ENCODE data around the gene RANBP1. TPM values are rescaled to one million over a fixed set of nuclear protein-coding genes. Genes with fewer than 3 reads are reported as not detected.

Gene RANBP1
- total RNA-seq, 2 donors from 2014 or later, result 71.2 to 266 TPM

DNA sequence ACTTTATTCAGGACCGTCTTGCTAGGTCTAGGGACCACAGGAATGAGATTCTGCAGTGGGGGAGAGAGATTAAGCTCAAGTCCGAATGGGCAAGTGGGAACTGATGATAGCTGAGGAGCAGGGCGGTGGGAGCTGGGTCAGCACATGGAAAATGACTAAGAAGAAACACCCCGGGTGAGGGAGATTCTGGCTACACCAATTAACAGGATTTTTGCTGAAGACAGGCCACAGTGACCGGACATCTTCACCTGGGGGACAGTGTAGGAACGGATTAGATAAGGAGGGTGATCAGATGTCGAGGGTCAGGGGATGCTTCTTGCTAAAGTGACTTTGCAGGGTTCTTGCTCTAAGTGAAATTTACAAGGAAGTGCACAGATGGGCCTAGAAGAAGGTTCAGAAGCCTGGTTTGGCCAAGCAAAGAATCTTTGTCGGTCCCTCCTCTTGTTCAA lies 44.4 kb upstream of the RANBP1 start:
- TF ChIP-seq, protein P1, sequence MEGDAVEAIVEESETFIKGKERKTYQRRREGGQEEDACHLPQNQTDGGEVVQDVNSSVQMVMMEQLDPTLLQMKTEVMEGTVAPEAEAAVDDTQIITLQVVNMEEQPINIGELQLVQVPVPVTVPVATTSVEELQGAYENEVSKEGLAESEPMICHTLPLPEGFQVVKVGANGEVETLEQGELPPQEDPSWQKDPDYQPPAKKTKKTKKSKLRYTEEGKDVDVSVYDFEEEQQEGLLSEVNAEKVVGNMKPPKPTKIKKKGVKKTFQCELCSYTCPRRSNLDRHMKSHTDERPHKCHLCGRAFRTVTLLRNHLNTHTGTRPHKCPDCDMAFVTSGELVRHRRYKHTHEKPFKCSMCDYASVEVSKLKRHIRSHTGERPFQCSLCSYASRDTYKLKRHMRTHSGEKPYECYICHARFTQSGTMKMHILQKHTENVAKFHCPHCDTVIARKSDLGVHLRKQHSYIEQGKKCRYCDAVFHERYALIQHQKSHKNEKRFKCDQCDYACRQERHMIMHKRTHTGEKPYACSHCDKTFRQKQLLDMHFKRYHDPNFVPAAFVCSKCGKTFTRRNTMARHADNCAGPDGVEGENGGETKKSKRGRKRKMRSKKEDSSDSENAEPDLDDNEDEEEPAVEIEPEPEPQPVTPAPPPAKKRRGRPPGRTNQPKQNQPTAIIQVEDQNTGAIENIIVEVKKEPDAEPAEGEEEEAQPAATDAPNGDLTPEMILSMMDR (IDR thresholded peaks at IDR 0.05), result no peak
- Histone ChIP-seq H3K4me1 (no peaks in the 10 kb centered on the region), H3K9me3 (no peaks in the 10 kb centered on the region), H3K27ac (no peak overlapping the region), H3K9ac (ENCODE audit: low read depth in 2 of 2, low read length in 2 of 2) (no peak overlapping the region), H3K36me3 (no peaks in the 10 kb centered on the region), H3K4me3 (no peak overlapping the region), H3K27me3 (no peaks in the 10 kb centered on the region)
- intact Hi-C loops (cut with DNase I), result no loop called here
- DNase-seq, result no peak

DNA sequence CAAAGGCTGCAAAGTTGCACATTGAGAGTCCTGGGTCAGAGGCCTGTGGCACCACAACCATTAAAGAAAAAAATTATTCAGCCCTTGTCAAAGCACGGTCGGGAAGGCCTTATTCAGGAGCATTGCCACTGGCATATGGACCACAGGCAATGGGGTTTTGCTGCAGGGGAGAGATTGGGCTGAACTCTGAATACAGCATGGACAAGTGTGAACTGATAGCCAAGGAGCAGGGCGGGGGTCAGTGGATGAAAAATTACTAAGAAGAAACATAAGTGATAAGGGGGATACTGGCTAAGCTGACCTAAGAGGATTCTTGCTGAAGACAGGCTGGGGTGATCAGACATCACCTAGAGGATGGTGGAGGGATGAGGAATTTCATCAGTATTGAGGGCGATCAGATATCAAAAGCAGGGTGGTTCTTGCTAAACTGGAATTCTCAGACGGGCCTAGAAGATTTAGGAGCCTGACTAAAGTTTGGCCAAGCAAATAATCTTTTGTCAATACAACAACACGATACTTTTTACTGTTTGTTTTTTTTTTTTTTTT lies 39.2 kb upstream of the RANBP1 start:
- intact Hi-C loops (cut with DNase I), result no loop called here
- DNase-seq, result no peak
- TF ChIP-seq, protein P1 (IDR thresholded peaks at IDR 0.05), result no peak
- Histone ChIP-seq H3K9ac (ENCODE audit: low read depth in 2 of 2, low read length in 2 of 2) (no peak overlapping the region), H3K4me3 (no peak overlapping the region), H3K27me3 (no peaks in the 10 kb centered on the region), H3K4me1 (no peaks in the 10 kb centered on the region), H3K36me3 (no peaks in the 10 kb centered on the region), H3K9me3 (no peaks in the 10 kb centered on the region), H3K27ac (no peak overlapping the region)

DNA sequence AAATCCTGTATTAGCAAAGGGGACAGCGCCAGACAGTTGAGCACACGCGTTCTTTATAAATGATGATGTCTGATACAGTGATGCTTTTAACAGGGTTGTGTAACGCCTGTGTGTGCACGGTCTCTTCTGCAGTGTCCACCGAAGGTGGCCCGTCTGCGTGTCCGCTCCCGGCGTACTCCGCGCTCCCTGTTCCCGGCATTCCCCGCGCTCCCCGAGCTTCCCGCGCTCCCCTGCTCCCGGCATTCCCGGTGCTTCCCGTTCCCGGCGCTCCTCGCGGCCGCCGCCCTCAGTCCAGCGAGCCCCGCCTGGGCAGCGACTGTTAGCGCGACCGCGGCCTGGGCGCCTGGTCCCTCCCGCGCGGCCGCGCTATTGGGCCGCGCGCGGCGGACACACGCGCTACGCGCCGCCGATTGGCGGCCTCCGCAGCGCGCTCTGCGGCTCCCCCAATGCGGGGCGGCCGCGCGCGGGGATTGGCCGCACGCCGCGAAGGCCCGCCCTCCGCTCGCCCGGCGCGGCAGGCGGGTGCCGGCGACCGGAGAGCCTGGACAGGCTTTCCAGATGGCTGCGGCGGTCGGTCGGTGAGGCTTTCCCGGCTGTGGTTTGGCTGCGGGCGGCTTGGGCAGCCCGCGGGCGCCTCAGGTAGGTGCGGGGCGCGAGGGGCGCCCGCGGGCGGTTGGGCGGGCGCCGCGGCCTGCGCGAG lies 36.0 kb upstream of the RANBP1 start, which contains the start of gene DGCR8:
Gene DGCR8, plus strand, starts transcription at position 497 of the 700 bp plus-strand sequence. CDS start 5,723 bp downstream, outside the sequence.
- H3K4me1 ChIP-seq, result peaks cover 5% of the 10 kb centered on the region
- peak within 1 kb of the TSS; percentile 87 for H3K4me3 ChIP-seq
- peak; percentile 96 for DNase-seq
- H3K9me3 ChIP-seq, result no peaks in the 10 kb centered on the region
- H3K9ac ChIP-seq (ENCODE audit: low read depth in 2 of 2, low read length in 2 of 2), result peak within 1 kb of the TSS; percentile 61 to 76
- intact Hi-C loops (cut with DNase I), result loop anchor here (5.0 kb wide), 1 partner anchor 37 kb away; the partner anchor contains the start of genes RANBP1 and TRMT2A
- TF ChIP-seq, protein P1 (IDR thresholded peaks at IDR 0.05), result no peak
- H3K27ac ChIP-seq, result peak within 1 kb of the TSS; percentile 91
- H3K36me3 ChIP-seq, result no peaks in the 10 kb centered on the region
- no peaks in the 10 kb centered on the region for H3K27me3 ChIP-seq

DNA sequence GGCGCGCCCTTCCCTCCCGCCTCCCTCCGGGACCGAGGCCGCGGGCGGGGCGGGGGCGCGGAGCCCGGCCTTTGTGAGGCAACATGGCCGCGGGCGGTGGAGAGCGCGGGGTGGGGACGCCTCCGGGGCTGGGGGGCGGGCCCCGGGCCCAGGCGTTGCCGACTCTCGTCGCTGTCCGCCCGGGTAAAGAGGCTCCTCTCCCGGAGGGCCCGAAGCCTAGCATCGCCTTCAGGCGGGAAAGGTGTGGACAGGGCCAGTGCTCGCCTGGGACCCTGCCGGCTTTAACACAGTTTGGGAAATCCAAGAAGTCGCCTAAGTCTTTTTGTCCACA lies 35.5 kb upstream of the RANBP1 start:
- TF ChIP-seq, protein P1 (IDR thresholded peaks at IDR 0.05), result no peak
- peaks cover 5% of the 10 kb centered on the region for H3K4me1 ChIP-seq
- intact Hi-C loops (cut with DNase I), result loop anchor here (5.0 kb wide), 1 partner anchor 37 kb away; the partner anchor contains the start of genes RANBP1 and TRMT2A

DNA sequence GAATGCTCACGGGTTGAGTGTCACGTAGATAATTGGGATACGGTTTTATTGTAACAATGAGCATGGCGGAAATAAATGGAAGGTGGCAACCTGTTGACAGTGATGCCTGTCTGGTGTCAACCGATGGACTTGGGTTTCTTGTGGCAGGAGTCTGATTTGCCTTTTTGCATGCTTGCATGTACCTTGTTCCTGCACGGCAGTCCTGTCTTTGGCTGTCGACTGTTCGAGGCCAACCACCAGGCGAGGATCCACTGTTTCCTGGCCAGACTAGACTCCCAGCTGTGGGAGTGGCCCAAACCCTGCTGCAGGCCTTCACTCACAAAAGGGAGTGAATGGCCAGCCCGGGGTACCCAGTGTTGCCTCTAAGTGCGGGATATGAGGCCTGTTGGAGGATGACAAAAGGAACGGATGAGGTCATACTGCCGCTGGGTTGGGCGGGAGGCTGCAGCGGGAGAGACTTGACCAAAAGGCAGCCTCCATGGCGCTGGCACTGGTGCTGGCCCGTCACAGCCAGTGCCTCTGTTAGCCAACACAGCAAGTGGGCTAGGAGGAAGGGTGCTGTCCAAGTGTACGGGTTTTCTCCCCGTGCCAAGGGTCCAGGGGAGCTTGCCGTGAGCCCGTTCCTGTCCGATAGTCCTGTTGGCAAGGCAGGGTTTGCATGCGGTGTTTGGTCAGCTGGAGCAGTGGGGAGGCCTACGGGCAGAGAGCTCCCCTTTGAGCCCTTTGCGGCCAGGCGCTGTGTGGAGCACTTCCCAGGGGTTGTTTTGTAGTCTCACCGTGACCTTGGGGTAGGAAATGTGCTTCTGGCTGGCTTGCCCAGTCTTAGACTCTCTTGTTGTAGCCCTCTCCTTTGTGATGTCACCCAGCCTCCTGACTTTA lies 34.9 kb upstream of the RANBP1 start:
- TF ChIP-seq, protein P1 (IDR thresholded peaks at IDR 0.05), result no peak
- Histone ChIP-seq H3K4me1 (peaks cover 5% of the 10 kb centered on the region), H3K9me3 (no peaks in the 10 kb centered on the region), H3K9ac (ENCODE audit: low read depth in 2 of 2, low read length in 2 of 2) (peak overlapping the region; percentile 61 to 76), H3K27ac (peak overlapping the region; percentile 91), H3K4me3 (peak overlapping the region; percentile 87), H3K36me3 (no peaks in the 10 kb centered on the region), H3K27me3 (no peaks in the 10 kb centered on the region)
- peak; percentile 38 for DNase-seq
- intact Hi-C loops (cut with DNase I), result loop anchor here (5.0 kb wide), 1 partner anchor 36 kb away; the partner anchor contains the start of genes RANBP1 and TRMT2A

More for the DNA sequence above, 35.5 kb upstream of the RANBP1 start:
- Histone ChIP-seq H3K9ac (ENCODE audit: low read depth in 2 of 2, low read length in 2 of 2) (peak overlapping the region; percentile 61 to 76), H3K27ac (peak overlapping the region; percentile 91), H3K27me3 (no peaks in the 10 kb centered on the region), H3K4me3 (peak overlapping the region; percentile 87), H3K9me3 (no peaks in the 10 kb centered on the region), H3K36me3 (no peaks in the 10 kb centered on the region)
- DNase-seq, result peak; percentile 68
